ENCODE results near the gene PBRM1.

DNA sequence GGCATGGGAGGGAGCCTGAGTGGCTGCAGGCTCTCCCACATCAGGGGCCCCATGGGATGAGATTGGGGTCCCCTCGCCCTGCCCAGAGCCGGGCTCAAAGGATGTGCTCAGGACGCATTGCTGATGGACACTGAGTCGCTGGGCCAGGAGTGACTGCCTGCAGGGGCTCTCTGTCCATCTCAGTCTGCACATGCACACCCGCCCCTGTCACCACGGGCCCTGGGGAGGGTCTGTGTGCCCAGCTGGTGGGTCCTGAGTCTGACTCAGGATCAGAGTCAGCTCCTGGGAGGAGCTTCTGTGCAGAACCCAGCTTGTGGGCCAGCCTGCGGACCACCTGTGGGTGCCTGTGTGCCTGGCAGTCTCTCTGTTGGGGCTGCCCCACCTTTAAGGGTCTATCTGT is 172.4 kb downstream of the PBRM1 start:
- TF ChIP-seq, protein P1, sequence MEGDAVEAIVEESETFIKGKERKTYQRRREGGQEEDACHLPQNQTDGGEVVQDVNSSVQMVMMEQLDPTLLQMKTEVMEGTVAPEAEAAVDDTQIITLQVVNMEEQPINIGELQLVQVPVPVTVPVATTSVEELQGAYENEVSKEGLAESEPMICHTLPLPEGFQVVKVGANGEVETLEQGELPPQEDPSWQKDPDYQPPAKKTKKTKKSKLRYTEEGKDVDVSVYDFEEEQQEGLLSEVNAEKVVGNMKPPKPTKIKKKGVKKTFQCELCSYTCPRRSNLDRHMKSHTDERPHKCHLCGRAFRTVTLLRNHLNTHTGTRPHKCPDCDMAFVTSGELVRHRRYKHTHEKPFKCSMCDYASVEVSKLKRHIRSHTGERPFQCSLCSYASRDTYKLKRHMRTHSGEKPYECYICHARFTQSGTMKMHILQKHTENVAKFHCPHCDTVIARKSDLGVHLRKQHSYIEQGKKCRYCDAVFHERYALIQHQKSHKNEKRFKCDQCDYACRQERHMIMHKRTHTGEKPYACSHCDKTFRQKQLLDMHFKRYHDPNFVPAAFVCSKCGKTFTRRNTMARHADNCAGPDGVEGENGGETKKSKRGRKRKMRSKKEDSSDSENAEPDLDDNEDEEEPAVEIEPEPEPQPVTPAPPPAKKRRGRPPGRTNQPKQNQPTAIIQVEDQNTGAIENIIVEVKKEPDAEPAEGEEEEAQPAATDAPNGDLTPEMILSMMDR (IDR thresholded peaks at IDR 0.05) = no peak
- TF ChIP-seq POLR2A (IDR thresholded peaks at IDR 0.05) = no peak

Measured in heart left ventricle (tissue), 13 donors.